Measurements from ENCODE around the gene DNAJA3.

The DNAJA3 gene

GRCh38 chr16:4425378-4426020, at the start of gene DNAJA3:
TSS of gene DNAJA3 (plus strand) at chr16:4425868. CDS start at chr16:4425882, 14 bp downstream.
- peak; percentile 90 for DNase-seq

GRCh38 chr16:4376126-4376892, 49.4 kb upstream of the DNAJA3 start:
- peak; percentile 29 for DNase-seq

GRCh38 chr16:4376893-4377572, 48.6 kb upstream of the DNAJA3 start:
- no peak for DNase-seq

- DNase-seq, result no peak
Measured at GRCh38 chr16:4377573-4378154, 48.0 kb upstream of the DNAJA3 start.

GRCh38 chr16:4378161-4378666, 47.5 kb upstream of the DNAJA3 start:
- DNase-seq, result no peak

GRCh38 chr16:4378999-4379690, 46.5 kb upstream of the DNAJA3 start:
- DNase-seq, result no peak

- no peak for DNase-seq
Measured at GRCh38 chr16:4380119-4381063, 45.3 kb upstream of the DNAJA3 start.

GRCh38 chr16:4381072-4381934, 44.4 kb upstream of the DNAJA3 start:
- no peak for DNase-seq

GRCh38 chr16:4381935-4382794, 43.5 kb upstream of the DNAJA3 start:
- DNase-seq, result no peak

- no peak for DNase-seq
Measured at GRCh38 chr16:4382795-4383357, 42.8 kb upstream of the DNAJA3 start.

GRCh38 chr16:4383591-4384444, 41.9 kb upstream of the DNAJA3 start:
- DNase-seq, result no peak

- no peak for DNase-seq
Measured at GRCh38 chr16:4384509-4384942, 41.1 kb upstream of the DNAJA3 start.

- DNase-seq, result no peak
Measured at GRCh38 chr16:4385066-4385788, 40.4 kb upstream of the DNAJA3 start.

- no peak for DNase-seq
Measured at GRCh38 chr16:4385789-4386450, 39.7 kb upstream of the DNAJA3 start.

GRCh38 chr16:4386451-4386805, 39.2 kb upstream of the DNAJA3 start:
- no peak for DNase-seq

GRCh38 chr16:4386951-4387565, 38.6 kb upstream of the DNAJA3 start:
- DNase-seq, result no peak

Data from NCI-H2029 (cell line).